GM12875 (cell line): Measurements from ENCODE around the gene FAM13C.
"Not testable (repeated sequence)": the region's sequence is repeated elsewhere in the genome, so short reads cannot be mapped to it uniquely, and the experiment has no call there.

Experiments used
- H3K4me3 ChIP-seq: one replicate; pipeline ENCODE4 v1.5.1; 2011; ENCODE audit warnings: low read depth, low read length, control low read depth
- TF ChIP-seq, protein P1 (sequence below): IDR thresholded peaks from 2 replicates; pipeline ENCODE4 v1.5.1; 2011; ENCODE audit warnings: low read depth, mild to moderate bottlenecking, control low read depth, inconsistent platforms, low read length, moderate library complexity, borderline replicate concordance; ENCODE audit not compliant: insufficient read depth

FAM13C gene

DNA sequence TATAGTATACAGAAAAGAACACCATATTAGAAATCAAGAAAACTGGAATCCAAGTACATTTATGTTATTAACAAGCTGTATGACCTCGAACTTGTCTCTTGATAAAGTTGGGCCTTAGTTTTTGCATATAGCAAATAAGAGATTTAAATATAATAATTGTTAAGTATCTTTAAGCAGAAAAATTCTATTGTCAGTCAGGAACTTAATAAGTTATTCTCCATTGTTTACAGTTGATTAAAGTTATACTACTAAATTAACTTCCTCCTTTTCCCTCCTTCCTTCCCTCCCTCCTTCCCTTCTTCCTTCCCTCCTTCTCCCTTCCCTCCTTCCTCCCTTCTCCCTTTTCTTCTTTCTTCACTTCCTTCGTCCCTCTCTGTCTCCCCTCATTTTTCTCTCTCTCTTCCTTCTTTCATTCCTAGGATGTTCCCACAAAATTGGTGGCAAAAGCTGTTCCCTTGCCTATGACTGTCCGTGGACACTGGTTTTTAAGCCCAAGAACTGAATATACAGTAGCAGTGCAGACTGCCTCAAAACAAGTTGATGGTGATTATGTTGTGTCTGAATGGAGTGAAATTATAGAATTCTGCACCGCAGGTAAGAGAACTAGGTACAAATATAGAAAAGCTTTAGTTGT, 126.2 kb downstream of the FAM13C start:
- TF ChIP-seq, protein P1, sequence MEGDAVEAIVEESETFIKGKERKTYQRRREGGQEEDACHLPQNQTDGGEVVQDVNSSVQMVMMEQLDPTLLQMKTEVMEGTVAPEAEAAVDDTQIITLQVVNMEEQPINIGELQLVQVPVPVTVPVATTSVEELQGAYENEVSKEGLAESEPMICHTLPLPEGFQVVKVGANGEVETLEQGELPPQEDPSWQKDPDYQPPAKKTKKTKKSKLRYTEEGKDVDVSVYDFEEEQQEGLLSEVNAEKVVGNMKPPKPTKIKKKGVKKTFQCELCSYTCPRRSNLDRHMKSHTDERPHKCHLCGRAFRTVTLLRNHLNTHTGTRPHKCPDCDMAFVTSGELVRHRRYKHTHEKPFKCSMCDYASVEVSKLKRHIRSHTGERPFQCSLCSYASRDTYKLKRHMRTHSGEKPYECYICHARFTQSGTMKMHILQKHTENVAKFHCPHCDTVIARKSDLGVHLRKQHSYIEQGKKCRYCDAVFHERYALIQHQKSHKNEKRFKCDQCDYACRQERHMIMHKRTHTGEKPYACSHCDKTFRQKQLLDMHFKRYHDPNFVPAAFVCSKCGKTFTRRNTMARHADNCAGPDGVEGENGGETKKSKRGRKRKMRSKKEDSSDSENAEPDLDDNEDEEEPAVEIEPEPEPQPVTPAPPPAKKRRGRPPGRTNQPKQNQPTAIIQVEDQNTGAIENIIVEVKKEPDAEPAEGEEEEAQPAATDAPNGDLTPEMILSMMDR: no peak
- H3K4me3 ChIP-seq: no peak overlapping the region

DNA sequence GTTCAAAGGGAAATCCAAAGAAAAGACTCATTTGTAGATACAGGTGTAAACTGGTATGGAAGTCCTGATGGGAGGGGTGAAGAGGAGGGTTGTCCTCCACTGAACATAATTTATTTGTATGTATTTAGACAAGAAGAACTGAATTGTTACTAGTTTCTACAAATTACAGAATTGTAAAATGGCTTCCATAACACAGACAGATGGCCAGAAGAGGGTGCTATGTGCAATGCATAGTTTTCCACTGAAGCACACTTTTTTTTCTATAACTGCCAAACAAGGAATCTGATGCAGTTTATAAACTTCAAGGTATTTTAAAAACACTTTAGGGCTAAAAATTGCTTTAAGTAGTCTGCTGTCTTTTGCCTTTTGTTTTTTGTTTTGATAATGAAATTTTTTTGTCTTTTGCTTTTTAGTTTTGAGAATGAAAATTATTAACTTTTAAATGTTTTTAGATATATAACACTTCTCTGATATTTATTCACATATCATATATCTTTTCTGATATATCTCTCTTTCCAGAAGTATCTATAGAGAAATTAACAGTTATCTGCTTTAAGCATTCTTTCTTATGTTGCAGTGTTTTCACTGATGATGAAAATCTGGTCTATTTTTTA, 127.4 kb downstream of the FAM13C start:
- no peak overlapping the region for H3K4me3 ChIP-seq
- TF ChIP-seq, protein P1: peak; percentile 48; the same call in 1 of the 2 replicates

DNA sequence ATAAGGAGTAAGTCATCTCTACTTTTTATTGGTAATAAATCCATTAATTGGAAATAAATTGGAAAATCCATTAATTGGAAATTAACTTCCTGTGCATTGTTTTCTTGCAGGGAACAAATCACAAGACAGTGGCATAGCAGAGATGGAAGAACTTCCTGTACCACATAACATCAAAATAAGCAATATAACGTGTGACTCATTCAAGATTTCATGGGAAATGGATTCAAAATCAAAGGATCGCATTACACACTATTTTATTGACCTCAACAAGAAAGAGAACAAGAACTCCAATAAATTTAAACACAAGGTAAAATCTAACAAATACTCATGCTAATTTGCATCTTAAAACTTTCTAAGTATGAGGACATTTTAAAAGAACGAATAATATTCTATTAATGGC, 128.2 kb downstream of the FAM13C start:
- TF ChIP-seq, protein P1: no peak
- no peak overlapping the region for H3K4me3 ChIP-seq

DNA sequence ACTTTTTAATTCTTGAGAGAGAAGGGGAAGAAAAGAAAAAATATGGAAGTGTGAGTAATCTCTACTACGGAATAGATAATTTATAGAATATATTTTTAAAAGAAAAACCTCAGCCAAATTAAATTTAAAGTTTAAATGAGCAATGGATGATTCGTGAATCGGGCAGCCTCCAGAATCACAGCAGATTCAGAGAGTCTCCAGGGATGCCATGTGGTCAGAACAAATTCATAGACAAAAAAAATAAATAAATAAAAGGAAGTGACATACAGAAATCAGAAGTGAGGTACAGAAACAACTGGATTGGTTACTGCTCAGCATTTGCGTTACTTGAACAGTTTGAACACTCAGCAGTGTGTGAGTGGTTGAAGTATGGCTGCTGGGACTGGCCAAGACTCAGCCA, 132.9 kb downstream of the FAM13C start:
- H3K4me3 ChIP-seq: no peak overlapping the region
- TF ChIP-seq, protein P1: no peak

DNA sequence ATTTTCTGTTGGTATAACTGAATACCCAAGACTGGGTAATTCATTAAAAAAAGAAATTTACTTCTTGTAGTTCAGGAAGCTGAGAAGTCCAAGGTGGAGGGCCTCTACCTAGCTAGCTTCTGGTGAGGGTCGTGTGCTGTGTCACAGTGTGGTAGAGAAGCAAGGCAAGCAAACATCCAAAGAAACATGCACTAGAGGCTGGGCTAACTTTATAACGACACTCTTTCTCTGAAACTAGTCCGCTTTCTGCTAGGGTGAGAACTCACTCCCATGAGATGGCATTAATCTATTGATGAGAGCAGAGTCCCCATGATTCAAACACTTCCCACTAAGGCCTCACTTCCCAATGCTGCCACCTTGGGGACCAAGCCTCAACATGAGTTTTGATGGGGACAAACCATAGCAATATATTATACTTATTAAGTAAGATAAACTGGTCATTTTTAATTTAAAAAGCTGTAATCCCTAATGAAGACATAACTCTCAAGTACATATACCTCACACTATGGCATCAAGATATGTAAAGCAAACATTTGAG, 135.1 kb downstream of the FAM13C start:
- TF ChIP-seq, protein P1: no peak
- H3K4me3 ChIP-seq: no peak overlapping the region

DNA sequence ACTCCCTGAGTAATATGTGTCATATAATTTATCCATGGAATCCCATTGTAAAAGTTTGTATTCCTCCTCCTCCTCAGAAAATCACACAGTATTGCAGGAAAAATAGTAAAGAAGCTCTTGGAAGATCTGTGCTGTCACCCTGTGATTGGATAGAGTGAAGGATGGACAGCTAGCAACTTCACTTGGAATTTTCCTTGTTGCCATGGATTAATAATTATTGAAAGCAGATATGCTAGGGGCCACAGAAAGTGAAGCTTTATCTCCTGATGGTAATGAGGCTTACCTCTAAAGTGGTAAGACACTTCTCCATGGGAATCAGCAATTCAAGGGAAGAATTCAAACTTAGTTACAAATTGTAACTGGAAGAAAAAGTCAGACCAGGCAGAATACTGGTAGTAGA, 137.1 kb downstream of the FAM13C start:
- TF ChIP-seq, protein P1: no peak
- H3K4me3 ChIP-seq: no peak overlapping the region

DNA sequence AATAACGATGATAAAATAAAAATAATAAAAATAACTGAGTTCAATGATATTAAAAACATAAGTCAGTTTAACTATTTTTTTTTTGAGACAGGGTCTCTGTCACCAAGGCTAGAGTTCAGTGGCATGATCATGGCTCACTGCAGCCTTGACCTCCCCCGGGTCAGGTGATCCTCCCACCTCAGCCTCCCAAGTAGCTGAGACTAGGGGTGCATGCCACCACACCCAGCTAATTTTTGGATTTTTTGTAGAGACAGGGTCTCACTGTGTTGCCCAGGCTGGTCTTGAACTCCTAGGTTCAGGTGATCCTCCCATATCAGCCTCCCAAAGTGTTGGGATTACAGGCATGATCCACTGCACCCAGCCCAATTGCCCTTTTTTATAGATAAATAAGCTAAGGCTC, 138.8 kb downstream of the FAM13C start:
- H3K4me3 ChIP-seq: not testable (repeated sequence)
